ENCODE measurements around the gene IDUA.

GRCh38 chr4:995311-996026, 8.6 kb downstream of the IDUA start:
- TF ChIP-seq CTCF (IDR thresholded peaks at IDR 0.05) = no peak
- TF ChIP-seq POLR2A (IDR thresholded peaks at IDR 0.05) = no peak
